Cardiac septum (tissue), 1 donor: ENCODE results near the gene PIEZO1. TPM values are rescaled to one million over a fixed set of nuclear protein-coding genes. Genes with fewer than 3 reads are reported as not detected.
A peak's percentile ranks its signal among the peaks of the same experiment; 100 is the strongest.

Experiments used
- DNase-seq: peaks from one replicate; pipeline ENCODE4 v3.0.0-alpha.2; 2020; ENCODE audit warnings: low spot score
- intact Hi-C: fragments of 100-400 bp; cut with DNase I; formaldehyde crosslinking; loops from one replicate; pipeline ENCODE4 v1.14.0; 2022
- total RNA-seq: library from RNA; stranded (reverse); fragmentation: NEBNext Ultra II Directional; extraction: Animal tissue kit (Norgen Biotek cat#: 25700); gene quantifications from one replicate; pipeline ENCODE4 v1.2.1, GENCODE V29; 2021
- donor health status: DM: no; HTN: no; CAD: no.

Gene PIEZO1
- total RNA-seq, 1 donor from 2014 or later: 20.4 TPM

DNA sequence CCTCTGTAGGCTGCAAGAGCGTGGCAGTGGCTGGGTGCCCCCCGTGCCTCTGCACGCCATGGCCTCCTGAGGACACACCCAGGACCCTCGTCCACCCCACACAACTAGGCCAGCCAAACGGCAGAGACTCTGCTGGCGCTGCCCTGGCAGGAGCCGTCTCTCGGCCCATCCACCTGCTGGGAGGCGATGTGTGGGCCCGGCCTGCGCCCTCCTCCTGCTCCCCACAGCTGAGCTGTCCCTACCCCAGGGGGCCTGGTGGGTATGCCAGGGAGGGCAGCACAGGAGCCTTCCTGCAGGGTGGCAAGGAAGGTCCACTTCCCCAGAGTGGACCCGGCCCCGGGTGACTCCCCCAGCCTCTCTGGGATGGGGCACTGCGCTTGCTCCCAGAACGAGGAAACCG, 85.8 kb downstream of the PIEZO1 start:
- DNase-seq: no peak
- intact Hi-C loops: no loop called here

DNA sequence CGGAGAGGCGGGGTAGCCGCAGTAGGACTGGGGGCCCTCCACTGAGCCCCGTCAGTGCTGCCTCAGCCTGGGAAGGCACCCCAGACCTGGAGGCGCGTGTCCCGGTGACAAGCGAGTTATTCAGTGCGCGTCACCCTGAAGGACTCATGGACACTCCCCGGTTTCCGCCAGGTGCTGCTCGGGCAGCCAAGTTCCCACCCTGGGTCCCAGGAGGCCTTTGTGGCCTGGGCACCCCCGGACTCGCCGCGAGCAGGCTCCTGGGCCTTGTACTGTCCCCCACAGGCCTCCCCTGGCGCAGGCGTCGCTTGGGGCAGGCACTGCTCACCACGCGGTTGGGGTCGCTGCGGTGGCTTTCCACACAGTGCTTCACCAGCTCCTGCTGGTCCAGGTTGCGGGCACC, 86.4 kb downstream of the PIEZO1 start:
- no peak for DNase-seq
- intact Hi-C loops: no loop called here

DNA sequence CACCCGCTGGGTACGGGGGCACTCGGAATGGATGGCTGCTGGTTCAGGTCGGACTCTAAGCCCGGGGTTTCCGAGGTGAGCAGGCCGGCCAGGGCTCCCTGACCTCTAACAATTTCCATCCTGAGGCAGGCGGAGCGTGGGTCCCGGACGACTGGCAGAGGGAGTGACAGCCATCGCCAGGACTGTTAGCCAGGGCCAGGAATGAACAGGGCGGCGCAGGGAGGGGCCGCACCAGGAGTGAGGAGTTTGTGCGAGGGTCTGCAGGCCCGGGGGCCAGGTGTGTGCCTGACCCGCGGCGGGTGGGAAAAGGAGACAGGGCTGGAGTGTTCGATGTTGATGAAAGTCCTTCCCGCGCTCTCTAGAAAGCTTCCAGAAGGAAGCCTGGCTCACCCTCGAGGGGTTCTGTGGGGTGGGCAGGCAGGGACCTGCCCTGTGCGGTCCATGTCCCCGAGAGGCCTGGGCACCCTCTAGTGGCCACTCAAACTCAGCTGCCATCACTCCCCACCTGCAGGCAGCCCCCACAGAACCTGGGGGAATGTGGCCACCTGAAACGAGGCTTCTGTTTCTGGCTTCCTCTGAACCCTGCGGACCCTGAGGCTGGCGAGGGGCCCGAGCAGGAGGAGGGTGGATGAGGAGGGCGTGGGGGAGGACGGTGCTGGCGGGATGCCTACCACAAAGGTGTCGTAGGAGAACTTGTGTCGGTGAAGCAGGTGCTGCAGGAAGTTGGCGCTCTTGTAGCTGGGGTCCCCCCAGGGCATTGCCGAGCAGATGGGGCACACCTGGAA, 87.0 kb downstream of the PIEZO1 start:
- intact Hi-C loops: no loop called here
- DNase-seq: no peak

DNA sequence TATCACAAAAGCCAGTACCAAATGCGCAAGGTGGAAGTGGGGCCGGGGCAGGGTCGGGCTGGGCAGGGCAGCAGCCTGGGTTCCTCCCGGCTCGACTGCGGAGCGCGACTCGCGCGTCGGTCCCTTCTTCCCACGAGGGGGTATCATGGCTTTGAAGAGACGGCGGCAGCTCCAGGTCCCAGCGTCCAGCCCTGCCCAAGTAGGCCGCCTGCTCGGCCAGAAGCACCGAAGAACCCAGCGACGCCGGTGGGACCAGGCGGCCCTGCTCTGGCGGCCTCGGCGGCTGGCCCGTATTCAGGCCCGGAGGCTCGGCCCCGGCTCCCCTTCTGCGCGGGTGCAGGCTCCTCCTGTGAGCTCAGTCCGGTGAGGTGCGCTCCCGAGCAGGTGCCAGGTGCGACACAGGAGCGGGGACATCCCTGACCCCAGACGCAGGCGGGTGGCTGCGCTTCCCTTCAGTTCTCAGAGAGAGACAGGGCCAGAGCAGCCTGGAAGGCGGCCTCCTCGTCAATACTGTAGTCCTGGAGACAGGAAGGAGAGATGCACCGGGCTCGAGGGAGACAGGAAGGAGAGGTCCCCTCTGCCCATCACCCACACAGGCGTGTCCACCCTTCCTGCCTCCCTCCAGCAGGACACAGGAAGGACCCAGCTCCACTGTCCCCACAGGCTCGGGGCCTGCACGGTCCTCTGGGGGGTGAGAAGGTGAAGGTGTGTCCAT, 87.7 kb downstream of the PIEZO1 start:
- intact Hi-C loops: no loop called here
- no peak for DNase-seq

DNA sequence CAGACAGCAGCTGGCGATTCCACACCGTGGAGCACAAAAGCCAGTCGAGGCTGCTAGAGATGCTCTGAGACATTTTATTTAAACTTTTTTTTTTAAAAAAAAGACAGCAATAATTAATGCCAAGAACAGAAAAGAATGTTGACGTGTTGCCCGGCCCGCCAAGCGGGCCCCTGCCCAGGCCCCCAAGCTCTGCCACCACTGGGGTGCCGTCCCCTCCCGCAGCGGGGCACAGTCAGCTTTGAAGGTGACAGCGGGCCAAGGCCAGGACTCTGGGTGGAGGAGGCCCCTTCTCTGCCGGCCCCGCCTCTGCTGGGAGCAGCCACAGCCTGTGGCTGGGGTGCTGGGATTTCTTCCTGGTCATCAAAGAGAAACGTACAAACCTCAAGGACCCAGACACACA, 88.6 kb downstream of the PIEZO1 start:
- intact Hi-C loops: no loop called here
- DNase-seq: no peak

DNA sequence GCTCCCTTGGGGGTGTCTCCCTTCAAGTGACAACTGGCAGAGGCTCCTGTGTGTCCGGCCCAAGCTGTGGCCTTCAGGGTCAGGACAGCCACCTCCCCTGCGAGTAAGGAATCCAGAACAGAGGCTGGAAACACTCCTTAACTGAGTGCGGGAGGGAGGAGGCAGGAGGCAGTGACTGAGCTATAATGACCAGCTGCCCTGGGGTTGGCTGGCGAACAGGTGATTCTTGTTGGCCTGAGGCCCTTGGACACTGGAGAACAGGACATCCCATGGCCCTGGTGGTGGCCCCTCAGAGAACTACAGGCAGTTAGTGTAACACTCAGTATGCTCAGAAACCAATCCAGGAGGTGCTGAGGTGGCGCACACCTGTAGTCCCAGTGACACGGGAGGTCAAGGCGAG, 89.3 kb downstream of the PIEZO1 start:
- DNase-seq: no peak
- intact Hi-C loops: no loop called here

DNA sequence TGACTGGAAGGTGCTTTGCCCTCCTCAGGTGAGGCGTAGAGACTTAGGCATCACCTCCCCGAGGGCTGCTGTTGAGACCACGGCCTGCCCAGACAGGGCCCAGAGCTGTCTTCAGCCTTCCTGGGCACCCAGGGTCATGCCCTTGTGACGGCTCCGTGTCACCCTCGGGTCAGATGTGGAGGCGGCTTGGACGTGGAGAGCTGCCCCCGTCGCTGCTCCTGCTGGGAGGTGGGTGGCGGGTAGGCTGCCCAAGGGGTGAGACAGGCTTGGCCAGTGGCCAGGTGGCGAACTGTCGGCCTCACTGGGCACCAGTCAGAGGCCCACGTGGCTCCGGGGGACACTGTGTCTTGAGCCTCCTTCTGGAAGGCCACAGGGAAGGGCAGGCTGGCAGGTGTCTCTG, 89.8 kb downstream of the PIEZO1 start:
- DNase-seq: no peak
- intact Hi-C loops: no loop called here

DNA sequence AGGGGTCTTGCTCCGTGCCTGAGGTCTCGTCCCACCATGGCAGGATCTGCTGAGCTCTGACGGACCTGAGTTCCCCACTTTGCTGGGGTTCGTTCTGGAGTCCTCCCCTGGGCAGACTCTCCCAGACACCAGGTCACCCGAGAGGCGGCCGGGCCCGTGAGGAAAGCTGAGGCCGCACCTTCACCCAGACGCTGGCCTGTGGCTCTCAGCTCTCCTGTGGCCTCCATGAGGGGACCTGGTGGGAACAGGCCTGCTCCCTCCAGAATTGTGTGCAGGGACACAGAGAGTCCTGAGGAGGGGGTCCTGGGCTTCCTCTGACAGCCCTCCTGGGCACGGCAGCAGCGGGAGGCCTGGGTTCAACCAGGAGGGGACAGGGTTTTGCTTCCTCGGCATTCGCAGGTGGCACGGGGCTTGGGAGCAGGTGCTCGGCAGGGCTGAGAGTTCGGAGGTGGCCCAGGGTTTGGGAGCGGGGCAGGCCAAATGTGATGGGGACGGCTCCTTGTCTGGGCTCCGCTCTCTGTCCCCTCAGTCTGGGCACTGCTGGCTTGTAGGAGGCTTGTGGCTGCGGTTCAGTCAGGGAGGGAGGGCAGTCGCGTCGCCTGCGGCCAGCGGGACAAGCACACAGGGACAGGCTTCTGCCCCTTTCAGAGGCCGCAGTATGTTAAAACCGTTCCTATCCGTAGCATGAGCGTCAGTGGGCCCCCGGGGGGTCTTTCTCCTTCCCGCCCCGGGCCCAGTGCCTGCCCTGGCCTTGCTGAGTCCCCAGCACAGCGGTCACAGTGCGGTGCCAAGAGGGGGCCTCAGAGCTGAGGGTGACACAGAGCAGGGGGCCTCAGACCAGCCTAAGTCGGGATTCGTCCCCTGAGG, 90.6 kb downstream of the PIEZO1 start:
- intact Hi-C loops: no loop called here
- no peak for DNase-seq

DNA sequence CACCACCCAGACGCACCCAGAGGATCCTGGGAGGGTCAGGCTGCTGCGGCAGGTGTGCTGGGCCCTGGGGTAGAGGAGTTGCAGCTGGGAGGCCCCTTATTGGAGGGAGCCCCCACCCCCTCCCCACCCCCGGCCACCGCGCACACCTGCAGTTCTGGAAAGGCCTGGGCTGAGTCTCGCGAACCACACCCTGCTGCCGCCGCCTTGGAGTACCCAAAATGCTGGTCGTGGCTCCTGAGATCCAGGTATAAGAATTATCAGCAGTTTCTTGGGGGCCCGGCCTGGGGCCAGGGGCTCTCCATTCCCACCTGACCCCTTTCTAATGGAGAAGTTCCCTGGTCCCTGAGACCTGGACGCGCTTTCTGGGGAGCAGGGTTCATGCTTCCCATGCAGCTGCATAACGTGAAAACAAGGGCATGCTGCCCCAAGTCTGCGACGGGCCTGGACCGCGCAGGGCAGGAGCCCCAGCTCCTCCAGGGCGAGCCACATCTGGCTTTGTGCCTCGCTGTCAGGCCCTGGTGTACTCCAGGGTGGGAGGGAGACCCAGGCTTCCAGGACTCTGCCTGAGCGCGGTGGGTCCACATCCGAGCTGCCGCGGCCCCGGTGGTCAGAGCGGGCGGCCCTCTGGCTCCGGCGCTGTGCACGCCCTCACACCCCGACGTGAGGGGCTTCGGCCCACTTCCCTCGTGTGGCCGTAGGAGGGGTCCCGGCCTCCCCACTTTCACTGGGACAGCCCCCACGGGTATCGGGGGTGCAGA, 91.4 kb downstream of the PIEZO1 start:
- DNase-seq: no peak
- intact Hi-C loops: no loop called here

DNA sequence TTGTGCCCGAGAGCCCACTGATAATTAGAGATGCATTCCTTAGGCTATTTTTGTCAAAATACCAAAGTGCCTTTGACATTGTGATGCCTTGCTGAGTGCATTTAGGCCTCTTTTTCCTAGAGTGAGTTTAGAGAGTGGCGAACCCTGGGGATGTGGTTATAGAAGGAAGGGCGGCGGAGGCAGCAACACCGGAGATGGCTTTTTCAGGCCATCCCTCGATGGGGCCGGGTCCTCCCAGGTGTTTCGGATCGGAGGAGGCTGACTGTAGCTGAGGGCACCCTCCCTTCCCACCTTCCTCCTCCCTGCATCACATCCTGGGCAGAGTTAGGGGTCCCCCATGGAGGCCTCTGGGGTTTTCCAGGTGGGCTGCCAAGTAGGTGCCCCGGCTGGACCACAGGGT, 92.2 kb downstream of the PIEZO1 start:
- no peak for DNase-seq
- intact Hi-C loops: no loop called here

DNA sequence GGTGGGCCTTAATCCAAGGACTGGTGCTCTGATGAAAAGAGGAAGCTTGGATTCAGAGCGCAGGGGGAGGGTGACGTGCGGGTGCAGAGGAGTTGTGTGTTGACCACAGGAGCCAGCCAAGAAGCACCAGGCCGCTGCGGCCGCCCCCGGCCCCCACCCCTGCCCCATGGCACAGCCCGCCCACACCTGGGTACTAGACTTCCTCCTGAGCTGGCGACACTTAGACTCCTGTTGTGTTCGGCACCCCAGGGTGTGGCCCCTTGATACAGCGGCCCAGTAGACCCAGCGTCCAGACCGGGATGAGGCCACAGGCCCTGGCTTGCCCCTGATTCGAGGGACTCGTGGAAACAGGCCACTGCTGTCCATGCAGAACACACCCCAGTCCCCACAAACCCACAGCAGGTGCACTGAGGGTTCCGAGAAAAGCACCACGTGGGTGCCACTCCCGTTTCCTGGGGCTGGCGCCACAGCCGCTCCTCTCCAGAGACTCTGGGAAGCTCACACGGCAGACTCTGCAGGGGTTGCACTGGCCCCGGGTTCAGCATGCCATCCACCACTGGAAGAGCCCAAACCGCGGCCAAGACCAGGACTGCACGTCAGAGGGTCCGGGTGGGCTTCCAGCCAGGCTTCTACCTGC, 93.0 kb downstream of the PIEZO1 start:
- intact Hi-C loops: no loop called here
- DNase-seq: peak; percentile 90

DNA sequence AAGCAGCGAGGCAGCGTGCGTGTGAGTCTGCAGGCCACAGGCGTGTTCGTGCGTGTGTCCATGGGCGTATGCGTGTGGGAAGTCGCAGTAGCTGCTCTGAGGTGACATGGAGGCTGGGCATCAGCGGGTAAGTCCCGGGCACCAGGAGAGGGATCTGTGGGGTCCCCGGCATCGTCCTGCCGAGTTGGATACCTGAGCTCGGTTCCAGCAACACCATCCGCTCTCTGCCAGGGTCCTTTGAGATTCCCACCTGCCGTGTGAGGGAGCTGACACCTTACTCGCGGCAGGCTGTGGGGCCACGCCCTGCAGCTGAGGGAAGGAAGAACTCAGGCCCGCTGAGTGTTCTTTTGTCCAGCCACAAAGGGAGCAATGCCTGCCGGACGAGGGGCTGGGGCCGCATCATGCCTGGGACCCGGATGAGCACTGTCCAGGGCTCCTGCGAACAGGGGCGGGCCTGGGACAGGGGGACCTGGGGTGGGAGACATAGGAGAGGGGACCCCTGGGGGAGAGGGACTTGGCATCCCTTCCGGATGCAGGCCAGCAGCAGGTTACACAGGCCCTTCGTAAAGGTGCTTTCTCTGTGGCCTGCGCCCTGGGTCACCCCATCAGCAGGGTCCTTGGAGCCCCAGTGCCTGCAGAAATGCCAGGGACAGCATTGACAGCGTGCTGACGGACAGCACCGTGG, 93.7 kb downstream of the PIEZO1 start:
- intact Hi-C loops: no loop called here

DNA sequence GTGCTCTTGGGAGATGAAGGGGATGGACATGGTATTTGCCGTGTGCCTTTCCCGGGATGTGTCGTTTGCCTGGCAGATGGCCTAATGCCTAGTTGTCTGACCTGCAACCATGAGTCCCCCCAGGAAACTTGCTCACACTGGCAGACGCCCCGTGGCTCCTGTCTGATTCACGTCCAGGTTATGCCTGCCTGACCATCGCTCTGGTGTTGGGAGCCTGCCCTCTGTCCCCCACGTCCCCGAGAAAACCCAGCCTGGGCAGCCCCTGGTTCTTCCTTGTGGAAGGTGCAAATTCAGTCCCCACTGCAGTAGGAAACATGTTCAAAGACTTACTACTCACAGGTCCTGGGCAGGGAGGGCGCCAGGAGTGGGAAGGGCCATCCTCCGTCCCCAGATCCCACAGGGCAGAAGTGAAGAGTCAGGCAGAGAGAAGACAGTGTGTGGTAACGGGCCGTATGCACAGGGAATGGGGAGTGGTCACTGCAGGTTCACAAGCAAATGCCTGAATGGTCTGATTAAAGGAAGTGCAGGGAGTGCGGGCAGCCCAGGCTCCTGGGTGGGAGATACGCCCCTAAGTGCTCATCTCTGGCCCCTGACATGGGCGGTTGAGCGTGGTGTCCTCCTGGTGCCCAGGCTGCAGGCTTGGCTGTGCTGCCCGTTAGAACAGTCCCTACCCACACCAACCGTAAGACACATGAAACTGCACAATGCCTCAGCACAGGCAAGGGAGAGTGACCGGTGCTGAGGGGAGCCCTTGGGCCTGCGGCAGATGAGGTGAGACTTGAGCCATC, 94.5 kb downstream of the PIEZO1 start:
- intact Hi-C loops: no loop called here
- DNase-seq: no peak

More for the DNA sequence above, 93.7 kb downstream of the PIEZO1 start:
- no peak for DNase-seq

DNA sequence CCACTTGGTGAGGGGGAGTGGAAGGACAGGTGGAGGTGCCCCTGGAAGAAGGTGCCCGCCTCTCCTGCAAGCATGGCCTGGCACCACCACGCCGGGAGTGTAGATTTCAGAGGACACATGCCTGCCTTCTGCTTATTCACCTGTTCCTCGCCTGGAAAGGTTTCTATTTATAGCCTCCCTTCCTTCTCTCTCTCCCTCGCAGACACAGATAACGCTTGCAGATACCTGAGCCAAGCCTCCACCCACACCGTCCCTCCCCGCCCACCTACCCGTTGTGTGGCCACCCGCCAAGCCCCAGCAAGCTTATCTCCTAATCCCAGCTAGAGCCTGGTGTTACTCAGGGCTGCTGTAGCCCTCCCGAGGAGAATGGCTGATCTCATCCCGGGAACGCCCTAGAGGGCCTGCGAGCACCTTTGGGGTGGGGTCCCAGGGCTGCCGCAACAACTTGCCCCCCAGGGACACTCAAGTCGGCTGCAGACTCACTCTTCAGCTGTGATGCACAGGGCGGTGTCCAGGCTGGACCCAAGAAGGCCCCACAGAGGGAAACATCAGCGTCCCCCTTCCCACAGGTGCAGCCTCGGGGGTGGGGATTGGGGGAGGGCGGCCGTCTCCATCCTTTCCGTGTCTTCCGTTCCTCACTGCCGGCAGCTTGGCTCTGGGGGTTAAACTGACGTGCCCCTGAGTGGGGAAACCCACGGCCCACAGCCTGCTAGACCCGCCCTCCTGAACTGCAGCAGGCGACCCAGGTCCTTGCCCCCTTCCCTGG, 96.8 kb downstream of the PIEZO1 start:
- DNase-seq: no peak
- intact Hi-C loops: no loop called here

DNA sequence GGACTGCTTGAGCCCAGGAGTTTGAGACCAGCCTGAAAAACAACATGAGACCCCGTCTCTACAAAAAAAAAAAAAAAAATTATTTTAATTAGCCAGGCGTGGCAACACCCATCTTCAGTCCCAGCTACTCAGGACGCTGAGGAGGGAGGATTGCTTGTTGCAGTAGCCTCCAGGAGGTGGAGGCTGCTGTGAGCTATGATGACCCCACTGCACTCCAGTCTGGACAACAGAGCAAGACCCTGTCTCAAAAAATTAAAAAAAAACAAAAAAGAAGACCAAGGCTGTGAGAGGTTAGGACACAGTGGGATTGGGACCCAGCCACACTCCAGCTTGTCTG, 97.4 kb downstream of the PIEZO1 start:
- no peak for DNase-seq

DNA sequence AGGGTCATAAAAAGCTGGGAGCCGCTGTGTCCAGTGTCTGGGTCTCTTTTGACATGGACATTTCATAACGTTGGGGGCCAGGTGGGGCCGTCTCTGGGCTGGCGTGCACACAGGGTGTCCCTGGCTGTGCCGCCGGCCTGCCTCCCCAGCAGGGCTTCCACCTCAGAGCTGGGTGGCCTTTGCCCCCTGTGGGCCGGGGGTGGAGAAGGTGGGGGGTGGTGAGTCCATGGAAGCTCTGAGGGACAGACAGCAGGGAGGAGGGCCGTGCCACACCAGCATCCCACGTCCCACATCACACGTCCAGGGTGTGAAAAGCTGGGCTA, 97.8 kb downstream of the PIEZO1 start:
- DNase-seq: no peak
- intact Hi-C loops: no loop called here

More for the DNA sequence above, 97.4 kb downstream of the PIEZO1 start:
- intact Hi-C loops: no loop called here

DNA sequence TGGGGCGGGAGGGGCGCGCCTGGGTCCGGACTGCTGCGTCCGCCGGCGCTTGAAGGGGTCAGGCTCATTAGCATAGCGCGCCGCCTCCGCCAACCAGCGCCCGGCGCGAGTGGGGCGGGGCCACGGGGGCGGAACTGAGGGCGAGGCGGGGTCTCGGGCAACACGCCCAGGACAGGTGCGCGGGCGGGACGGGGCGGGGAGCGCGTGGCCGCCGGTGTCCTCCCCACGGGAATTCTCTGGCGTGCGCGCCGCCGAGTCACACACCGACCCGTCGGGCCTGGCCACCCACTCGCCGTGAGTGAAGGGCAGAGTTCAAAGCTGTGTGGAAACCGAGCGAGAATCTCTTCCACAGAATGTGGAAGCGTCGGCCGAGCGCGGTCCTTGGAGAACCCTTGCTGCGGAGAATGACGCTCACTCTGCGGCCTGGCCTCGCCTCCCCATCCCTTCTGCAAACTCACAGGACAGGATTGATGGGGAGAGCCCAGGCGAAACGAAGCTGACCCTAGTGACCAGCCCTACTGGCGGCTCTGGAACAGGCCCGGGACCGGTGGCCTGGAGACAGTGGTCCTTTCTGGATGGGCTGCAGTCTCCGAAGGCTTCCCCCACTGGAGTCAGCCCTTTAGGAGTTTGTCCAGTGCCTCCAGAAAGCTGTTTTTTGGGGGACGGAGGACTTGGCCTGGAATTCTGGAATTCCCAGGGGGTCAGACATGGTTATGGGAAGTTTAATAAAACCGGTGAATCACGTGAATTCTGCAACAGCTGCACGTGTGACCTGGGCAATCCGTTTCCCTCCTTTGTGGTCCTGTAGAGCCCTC, 98.4 kb downstream of the PIEZO1 start, which contains the start of gene SNAI3:
Gene SNAI3, minus strand, starts transcription at position 69 of the 815 bp plus-strand sequence. CDS start 101 bp downstream, outside the sequence.
- peak; percentile 96 for DNase-seq
- intact Hi-C loops: no loop called here
